Pancreas (tissue), 10 donors: ENCODE results near the gene TBC1D32. TPM values are rescaled to one million over a fixed set of nuclear protein-coding genes. Genes with fewer than 3 reads are reported as not detected.
A peak's percentile ranks its signal among the peaks of the same experiment; 100 is the strongest.
"Not testable (repeated sequence)": the region's sequence is repeated elsewhere in the genome, so short reads cannot be mapped to it uniquely, and the experiment has no call there.

Source experiments
- ATAC-seq, 4 donors: fragments of 200-7000 bp; cut with Tn5 transposase; one replicate each; pipeline versions ENCODE4 v1.8.0 to v1.9.1; 2020; ENCODE audit warnings: mild to moderate bottlenecking in 4 of 4, moderate library complexity in 4 of 4
- DNase-seq, 6 donors: peaks; one replicate each; pipeline ENCODE4 v3.0.0-alpha.2; 2020
- FAIRE-seq: peaks from 2 replicates; lab custom pipeline; 2012; peaks lifted over from hg19 to GRCh38; lab: Jason Lieb, UNC
- H3K27ac ChIP-seq, 4 donors: fragments of 200-600 bp; sonication (generic); 1 replicate in 3 of 4; 2 replicates in 1 of 4; pipeline versions ENCODE4 v1.5.0 to v1.8.0; 2020
- H3K27me3 ChIP-seq, 4 donors: fragments of 200-600 bp; one replicate each; pipeline ENCODE4 v1.8.0; 2021
- H3K36me3 ChIP-seq, 3 donors: fragments of 200-600 bp; sonication (generic) in 1 of 3; one replicate each; pipeline versions ENCODE4 v1.5.0 to v1.8.0; 2020 to 2021
- H3K4me1 ChIP-seq, 3 donors: fragments of 200-600 bp; one replicate each; pipeline ENCODE4 v1.8.0; 2021
- H3K4me3 ChIP-seq, 4 donors: fragments of 200-600 bp; sonication (generic) in 2 of 4; one replicate each; pipeline versions ENCODE4 v1.5.0 to v1.8.0; 2020 to 2021
- H3K9me3 ChIP-seq, 4 donors: fragments of 200-600 bp; one replicate each; pipeline ENCODE4 v1.8.0; 2021
- WGBS, 2 donors: extraction: QIAGEN DNeasy Blood & Tissue Kit; methylation state at CpG; one replicate each; pipeline ENCODE4 v1.1.7; 2013; 5-methylcytosine and 5-hydroxymethylcytosine counted together
- intact Hi-C, 3 donors: fragments of 100-400 bp; cut with DNase I; formaldehyde crosslinking; loops; one replicate each; pipeline versions ENCODE4 v1.11.1 to v1.14.2; 2022
- polyA plus RNA-seq, 2 donors: library from polyadenylated mRNA; stranded (reverse); fragments of 200-250 nt; gene quantifications; one replicate each; pipeline ENCODE4 v1.2.3, GENCODE V29; 2013
- total RNA-seq, 6 donors: library from RNA; stranded (reverse); fragmentation: NEBNext Ultra II Directional in 4 of 6; extraction: Animal tissue kit (Norgen Biotek cat#: 25700) in 4 of 6; gene quantifications; one replicate each; pipeline versions ENCODE4 v1.2.1 to v1.2.4, GENCODE V29; 2021 to 2023
- TF ChIP-seq, protein P1 (sequence below), 4 donors: fragments of 200-600 bp; sonication (generic) in 3 of 4; IDR thresholded peaks; one replicate each; pipeline versions ENCODE4 v1.5.0 to v1.8.0; 2021; ENCODE audit warnings: antibody characterized with exemption in 4 of 4
- donor health status: healthy with polysubstance abuse.
- donor health status: DM: no; HTN: no; CAD: no; lungs with moderate emphysema.
- donor health status: DM: no; HTN: no; CAD: no.
- donor health status: control.
- donor health status: control.
- donor health status: Bipolar disorder and iron deficiency.
- donor health status: DM: yes; HTN: yes; CAD: no.
- donor health status: DM: no; HTN: no; CAD: no.
- donor health status: DM: no; HTN: no; CAD: no.
- donor health status: DM: yes; HTN: yes; CAD: no.

TBC1D32 gene
- total and polyA plus RNA-seq, 8 donors, result 1.1 to 6.3 (median 3.4) TPM

- intact Hi-C loops, result loop anchor here in 1 of 3 donors (10.0 kb wide), 1 partner anchor 237 kb away; no protein-coding TSS in a partner anchor
- FAIRE-seq, result no peak
These were observed 266.9 kb downstream of the TBC1D32 start for GRCh38 chr6:121067381-121067780.

GRCh38 chr6:121064345-121064744, 269.9 kb downstream of the TBC1D32 start:
- Histone ChIP-seq H3K9me3 (no peaks in the 10 kb centered on the region), H3K36me3 (no peaks in the 10 kb centered on the region), H3K27ac (no peak overlapping the region), H3K27me3 (no peaks in the 10 kb centered on the region), H3K4me1 (no peaks in the 10 kb centered on the region), H3K4me3 (no peak overlapping the region)
- DNase-seq, result no peak
- ATAC-seq, result no peak
- 92 to 95% methylated on average over 3 of the region's 3 CpGs for WGBS, 2 donors
- TF ChIP-seq, protein P1, sequence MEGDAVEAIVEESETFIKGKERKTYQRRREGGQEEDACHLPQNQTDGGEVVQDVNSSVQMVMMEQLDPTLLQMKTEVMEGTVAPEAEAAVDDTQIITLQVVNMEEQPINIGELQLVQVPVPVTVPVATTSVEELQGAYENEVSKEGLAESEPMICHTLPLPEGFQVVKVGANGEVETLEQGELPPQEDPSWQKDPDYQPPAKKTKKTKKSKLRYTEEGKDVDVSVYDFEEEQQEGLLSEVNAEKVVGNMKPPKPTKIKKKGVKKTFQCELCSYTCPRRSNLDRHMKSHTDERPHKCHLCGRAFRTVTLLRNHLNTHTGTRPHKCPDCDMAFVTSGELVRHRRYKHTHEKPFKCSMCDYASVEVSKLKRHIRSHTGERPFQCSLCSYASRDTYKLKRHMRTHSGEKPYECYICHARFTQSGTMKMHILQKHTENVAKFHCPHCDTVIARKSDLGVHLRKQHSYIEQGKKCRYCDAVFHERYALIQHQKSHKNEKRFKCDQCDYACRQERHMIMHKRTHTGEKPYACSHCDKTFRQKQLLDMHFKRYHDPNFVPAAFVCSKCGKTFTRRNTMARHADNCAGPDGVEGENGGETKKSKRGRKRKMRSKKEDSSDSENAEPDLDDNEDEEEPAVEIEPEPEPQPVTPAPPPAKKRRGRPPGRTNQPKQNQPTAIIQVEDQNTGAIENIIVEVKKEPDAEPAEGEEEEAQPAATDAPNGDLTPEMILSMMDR (IDR thresholded peaks at IDR 0.05), result no peak
- intact Hi-C loops, result loop anchor here in 1 of 3 donors (10.0 kb wide), 1 partner anchor 240 kb away; no protein-coding TSS in a partner anchor
- FAIRE-seq, result no peak

More at GRCh38 chr6:121067381-121067780, 266.9 kb downstream of the TBC1D32 start:
- no peaks in the 10 kb centered on the region for H3K4me1 ChIP-seq
- no peak for ATAC-seq
- no peaks in the 10 kb centered on the region for H3K36me3 ChIP-seq
- H3K4me3 ChIP-seq, result no peak overlapping the region
- TF ChIP-seq, protein P1 (IDR thresholded peaks at IDR 0.05), result no peak
- H3K27me3 ChIP-seq, result no peaks in the 10 kb centered on the region
- no peak overlapping the region for H3K27ac ChIP-seq
- no peaks in the 10 kb centered on the region for H3K9me3 ChIP-seq
- DNase-seq, result no peak

DNA sequence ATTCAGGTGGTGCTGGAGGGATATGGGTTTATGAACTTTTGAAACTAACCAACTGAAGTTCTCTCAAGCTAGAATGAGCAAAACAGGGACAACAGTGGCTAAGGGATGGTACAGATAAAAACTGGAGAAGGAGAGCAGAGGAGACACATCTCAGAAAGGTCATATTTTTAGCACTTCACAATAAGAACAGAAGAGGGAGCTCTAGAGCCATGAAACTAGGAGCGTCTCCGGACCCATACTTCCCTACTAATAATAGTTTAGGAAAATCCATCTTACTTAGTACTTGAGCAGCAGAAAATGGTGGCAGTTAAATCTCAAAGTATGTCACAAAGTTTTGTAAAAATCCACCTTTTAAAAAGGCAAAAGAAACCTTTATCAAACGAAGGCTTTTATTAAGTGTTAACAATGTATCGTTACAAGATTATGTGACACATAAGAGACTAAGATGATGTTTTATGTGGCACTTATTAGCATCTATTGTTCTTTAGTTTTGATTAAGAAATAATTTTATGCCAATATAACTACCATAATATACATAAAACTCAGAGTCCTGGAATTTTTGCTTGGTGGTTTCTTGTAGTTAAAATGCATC, 278.6 kb downstream of the TBC1D32 start:
- DNase-seq, result no peak
- intact Hi-C loops, result no loop called here
- 32 to 44% methylated on average over 4 of the region's 4 CpGs for WGBS, 2 donors

DNA sequence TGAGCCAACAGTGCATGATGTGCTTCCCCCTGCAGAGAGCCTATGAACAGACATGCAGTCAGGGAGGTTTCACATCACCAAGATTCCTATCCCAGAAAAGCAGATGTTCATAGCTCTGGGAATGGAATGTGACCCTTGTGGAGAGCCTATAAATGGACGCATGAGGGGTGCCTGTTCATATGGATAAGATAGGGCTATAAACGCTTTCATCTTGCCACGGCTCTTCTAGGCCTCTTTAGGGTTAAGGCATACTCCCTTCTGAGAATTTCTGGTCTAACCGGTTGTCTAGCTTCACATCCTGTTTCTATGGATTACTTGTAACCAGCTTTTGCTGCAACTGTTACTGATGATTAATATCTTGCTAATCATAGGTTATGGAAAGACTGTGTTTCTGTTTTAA, 285.7 kb downstream of the TBC1D32 start:
- H3K27ac ChIP-seq, H3K27me3 ChIP-seq, intact Hi-C loops, H3K4me1 ChIP-seq, H3K36me3 ChIP-seq, ATAC-seq, DNase-seq, FAIRE-seq, H3K4me3 ChIP-seq, H3K9me3 ChIP-seq: not testable (repeated sequence)
- WGBS, 2 donors, result 56 to 67% methylated on average over 4 of the region's 4 CpGs

More for the DNA sequence above, 278.6 kb downstream of the TBC1D32 start:
- no peak overlapping the region for H3K4me3 ChIP-seq
- H3K27me3 ChIP-seq, result no peaks in the 10 kb centered on the region
- no peaks in the 10 kb centered on the region for H3K36me3 ChIP-seq
- ATAC-seq, result peak; percentile 82 to 97 (median 93)
- no peaks in the 10 kb centered on the region for H3K4me1 ChIP-seq
- H3K27ac ChIP-seq, result no peak overlapping the region
- TF ChIP-seq, protein P1 (IDR thresholded peaks at IDR 0.05), result peak; percentile 42 to 61 (median 52)
- FAIRE-seq, result no peak
- H3K9me3 ChIP-seq, result no peaks in the 10 kb centered on the region

DNA sequence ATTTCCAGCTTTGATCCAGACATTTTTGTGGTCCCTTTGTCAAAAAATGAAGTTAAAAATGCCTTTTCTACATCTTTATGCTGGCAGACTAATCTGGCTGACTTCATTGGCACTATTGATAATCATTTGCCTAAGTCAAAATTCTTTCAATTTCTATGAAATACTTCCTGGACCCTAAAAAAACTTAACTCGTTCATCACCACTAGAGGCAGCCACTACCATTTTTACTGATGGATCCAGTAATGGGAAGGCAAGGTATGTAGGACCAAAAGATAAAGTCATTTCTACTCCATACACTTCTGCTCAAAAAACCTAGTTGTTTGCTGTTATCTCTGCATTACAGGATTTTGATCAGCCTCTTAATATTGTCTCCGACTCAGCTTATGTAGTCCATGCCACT, 289.4 kb downstream of the TBC1D32 start:
- DNase-seq, ATAC-seq, H3K27me3 ChIP-seq, intact Hi-C loops, H3K9me3 ChIP-seq, H3K4me3 ChIP-seq, H3K36me3 ChIP-seq, H3K4me1 ChIP-seq: not testable (repeated sequence)
- peak overlapping the region in 1 of 4 donors; percentile 79 for H3K27ac ChIP-seq
- peak; percentile 41 for FAIRE-seq
- WGBS, 2 donors, result 75 to 77% methylated on average over 2 of the region's 2 CpGs

DNA sequence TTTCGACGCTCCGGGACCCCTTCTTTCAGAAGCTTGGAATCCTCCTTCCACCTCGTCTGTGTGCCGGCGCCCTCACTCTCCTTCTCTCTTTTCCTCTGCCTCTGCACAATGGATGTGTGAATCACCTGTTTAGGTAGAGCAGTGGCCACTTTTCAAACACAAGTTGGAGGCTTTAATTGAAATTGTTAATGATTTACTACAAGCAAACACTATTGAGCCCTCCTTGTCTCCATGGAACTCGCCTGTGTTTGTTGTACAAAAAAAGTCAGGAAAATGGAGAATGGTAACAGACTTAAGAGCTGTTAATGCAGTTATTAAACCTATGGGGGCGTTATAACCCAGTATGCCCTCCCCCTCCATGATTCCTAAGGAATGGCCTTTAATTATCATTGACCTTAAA, 290.6 kb downstream of the TBC1D32 start:
- DNase-seq, result peak in 5 of 6 donors; percentile 19 to 42 (median 24)
- H3K4me1 ChIP-seq, H3K36me3 ChIP-seq, H3K27me3 ChIP-seq, intact Hi-C loops, H3K9me3 ChIP-seq: not testable (repeated sequence)
- Histone ChIP-seq H3K27ac (peak overlapping the region; percentile 31 to 79 (median 67)), H3K4me3 (peak overlapping the region in 2 of 4 donors; percentile 11 to 32)
- ATAC-seq, result peak; percentile 87 to 98 (median 97)
- WGBS, 2 donors, result 7 to 14% methylated on average over 8 of the region's 8 CpGs
- peak; percentile 87 for FAIRE-seq

DNA sequence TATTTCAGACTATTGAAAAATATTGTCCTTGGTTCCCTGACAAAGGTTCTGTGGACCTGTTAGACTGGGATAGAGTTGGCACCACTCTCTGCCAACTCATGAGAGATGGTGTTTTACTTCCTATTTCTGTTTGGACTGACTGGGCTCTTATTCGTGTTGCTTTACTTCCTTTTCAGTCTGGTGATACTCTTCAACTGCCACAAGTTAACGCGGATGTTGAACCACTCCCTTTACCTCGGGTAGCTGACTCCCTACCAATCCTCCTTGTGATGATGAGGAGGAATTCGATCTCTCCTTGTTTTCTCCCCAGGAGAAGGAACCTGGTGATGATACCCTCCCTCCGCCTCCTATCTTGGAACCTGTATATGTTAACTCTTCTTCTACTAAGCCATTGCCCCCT, 291.1 kb downstream of the TBC1D32 start:
- ATAC-seq (peak; percentile 60 to 92 (median 82)), DNase-seq (peak in 1 of 6 donors; percentile 9)
- H3K27me3 ChIP-seq, FAIRE-seq, intact Hi-C loops, H3K4me1 ChIP-seq, H3K9me3 ChIP-seq, H3K36me3 ChIP-seq: not testable (repeated sequence)
- 31 to 46% methylated on average over 6 of the region's 6 CpGs for WGBS, 2 donors
- Histone ChIP-seq H3K4me3 (peak overlapping the region in 2 of 4 donors; percentile 11 to 32), H3K27ac (peak overlapping the region; percentile 31 to 79 (median 67))
